Hematopoietic multipotent progenitor cell treated with erythropoietin and hydrocortisone succinate and interleukin-3 and kit ligand, for 15 days (in vitro differentiated cells): ENCODE data around the gene LINC00237.

Source experiments
- DNase-seq: peaks from one replicate; pipeline ENCODE4 v3.0.0-alpha.2; 2015; ENCODE audit warnings: low spot score

Gene LINC00237

GRCh38 chr20:21096321-21097043 lies 9.7 kb downstream of the LINC00237 start:
- no peak for DNase-seq

DNA sequence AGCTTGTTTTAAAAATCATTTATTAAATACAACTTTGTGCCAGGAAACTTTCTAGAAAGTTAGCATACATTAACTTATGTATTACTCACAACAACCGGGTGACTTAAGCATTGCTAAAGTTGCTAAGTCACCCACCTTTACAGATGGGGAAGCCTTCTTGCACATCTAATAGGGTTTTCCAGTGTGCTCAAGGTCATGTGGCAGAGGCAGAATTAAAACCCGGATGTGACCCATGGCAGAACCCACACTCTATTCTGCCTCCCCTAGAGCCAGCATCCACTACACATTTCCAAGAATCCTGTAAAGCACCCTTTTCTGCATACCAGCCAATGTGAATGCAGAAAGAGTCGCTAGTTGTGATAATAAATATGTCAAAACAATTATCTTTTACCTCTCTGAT lies 13.4 kb downstream of the LINC00237 start:
- DNase-seq, result no peak

DNA sequence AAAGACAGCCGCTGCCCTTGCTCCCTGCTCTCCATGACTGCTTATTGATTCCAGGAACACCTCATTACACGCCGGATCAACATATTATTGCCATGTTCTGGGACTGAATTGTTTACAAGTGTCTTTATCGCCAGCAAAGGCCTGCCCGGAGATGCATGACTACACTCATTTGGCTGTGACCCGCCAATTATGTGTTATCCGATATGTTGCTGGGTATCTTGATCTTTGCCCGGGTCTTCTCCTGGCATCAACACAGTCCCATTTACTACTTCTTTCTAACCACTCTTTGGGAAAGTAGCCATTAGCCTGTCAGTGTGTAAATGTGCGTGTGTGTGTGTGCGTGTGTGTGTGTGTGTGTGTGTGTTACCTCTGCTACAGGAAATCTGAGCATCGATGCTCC lies 15.4 kb downstream of the LINC00237 start:
- DNase-seq, result no peak

GRCh38 chr20:21090111-21090618 lies 16.0 kb downstream of the LINC00237 start:
- DNase-seq, result no peak

DNA sequence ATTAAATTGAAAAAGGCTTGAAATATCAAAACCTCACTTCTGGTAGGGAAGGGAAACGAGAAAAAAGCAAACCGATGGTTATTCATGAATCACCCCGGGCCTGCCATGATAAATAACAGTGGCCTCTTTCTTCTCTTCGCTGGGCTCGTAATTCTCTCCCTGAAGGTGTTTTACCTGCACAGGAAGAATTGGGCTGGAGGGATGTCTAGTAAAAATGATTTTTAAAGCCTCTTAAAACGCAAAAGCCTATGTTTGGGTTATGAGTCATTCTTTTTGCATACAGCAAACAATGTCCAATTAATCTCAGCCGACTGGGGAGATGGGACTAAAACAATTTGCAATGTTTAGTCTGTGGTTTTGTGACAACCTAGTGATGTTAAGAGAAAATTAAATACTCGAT lies 16.8 kb downstream of the LINC00237 start:
- no peak for DNase-seq

GRCh38 chr20:21087862-21088540 lies 18.2 kb downstream of the LINC00237 start:
- DNase-seq, result no peak

- no peak for DNase-seq
Measured at GRCh38 chr20:21083825-21084325, 22.3 kb downstream of the LINC00237 start.

- DNase-seq, result no peak
Measured at GRCh38 chr20:21082584-21082983, 23.6 kb downstream of the LINC00237 start.

DNA sequence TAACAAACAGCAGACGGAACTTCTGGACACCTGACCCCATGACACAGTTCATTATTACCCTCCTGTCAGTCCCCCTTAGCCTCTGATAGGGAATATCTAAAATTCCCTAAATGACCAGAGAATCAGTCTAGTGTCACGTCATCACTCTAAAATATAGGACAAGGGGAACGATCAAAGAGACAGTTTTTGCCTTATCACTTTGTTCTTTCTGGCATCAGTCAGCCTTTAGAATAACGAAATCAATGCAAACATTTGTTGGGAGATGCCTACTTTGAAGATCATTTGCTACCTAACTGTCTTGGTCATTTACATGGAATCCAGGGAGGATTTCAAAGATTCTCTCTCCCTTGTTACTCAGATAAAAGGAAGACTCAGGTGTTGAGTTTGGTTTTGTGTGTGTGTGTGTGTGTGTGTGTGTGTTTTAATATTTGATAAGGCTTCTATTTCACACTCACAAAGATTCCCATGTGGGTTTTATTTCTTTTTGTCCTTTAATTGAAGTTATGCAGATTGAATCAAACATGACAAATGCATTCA lies 28.3 kb downstream of the LINC00237 start:
- no peak for DNase-seq

DNA sequence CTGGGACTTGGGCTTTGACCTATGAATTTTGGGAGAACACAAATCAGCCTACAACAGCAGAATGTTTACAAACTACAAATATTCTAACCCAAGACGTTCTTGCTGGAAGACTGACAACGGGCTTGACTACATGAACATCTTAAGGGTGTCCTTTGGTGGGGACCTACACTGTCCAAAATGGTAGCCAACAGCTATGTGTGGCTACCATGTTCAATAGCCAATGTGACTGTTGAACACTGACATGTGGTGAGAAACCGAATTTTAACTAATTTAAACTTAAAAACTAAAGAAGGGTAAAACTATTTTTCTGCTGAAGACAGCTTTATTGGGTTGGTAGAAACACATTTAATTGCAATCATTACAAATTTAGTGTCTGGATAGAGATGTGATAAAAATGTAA lies 30.1 kb downstream of the LINC00237 start:
- DNase-seq, result no peak

DNA sequence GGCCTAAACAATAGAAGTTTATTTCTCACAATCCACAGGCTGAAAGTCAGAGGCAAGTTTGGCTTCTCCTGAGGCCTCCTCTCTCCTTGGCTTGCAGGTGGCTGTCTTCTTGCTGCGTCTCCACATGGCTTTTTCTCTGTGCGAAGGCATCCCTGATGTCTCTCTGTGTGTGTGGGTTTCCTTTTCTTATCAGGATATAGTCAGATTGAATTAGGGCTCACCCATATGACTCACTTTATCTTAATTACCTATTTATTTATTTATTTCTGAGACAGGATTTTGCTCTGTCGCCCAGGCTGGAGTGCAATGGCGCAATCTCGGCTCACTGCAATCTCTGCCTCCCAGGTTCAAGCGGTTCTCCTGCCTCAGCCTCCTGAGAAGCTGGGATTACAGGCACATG lies 30.7 kb downstream of the LINC00237 start:
- DNase-seq, result no peak

GRCh38 chr20:21074605-21075336 lies 31.4 kb downstream of the LINC00237 start:
- no peak for DNase-seq

DNA sequence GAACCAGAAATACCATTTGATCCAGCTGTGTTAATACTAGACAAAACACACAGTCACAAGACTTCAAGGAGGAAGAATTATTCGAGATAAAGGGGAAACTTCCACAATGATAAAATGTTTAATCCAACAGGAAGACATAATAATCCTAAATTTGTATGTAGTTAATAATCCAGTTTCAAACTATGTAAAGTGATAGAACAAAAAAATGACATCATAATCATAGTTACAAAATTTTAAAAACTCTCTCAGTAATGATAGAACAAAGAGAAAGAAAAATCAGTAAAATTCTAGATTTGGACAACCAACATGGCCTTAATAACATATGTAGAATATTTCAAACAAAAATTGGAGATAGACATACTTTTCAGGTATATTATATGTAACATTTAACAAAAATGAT lies 38.9 kb downstream of the LINC00237 start:
- no peak for DNase-seq

DNA sequence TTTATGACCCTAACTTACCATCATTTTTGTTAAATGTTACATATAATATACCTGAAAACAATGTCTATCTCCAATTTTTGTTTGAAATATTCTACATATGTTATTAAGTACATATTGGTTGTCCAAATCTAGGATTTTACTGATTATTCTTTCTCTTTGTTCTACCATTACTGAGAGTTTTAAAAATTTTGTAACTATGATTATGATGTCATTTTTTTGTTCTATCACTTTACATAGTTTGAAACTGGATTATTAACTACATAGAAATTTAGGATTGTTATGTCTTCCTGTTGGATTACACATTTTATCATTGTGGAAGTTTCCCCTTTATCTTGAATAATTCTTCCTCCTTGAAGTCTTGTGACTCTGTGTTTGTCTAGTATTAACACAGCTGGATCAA lies 41.2 kb downstream of the LINC00237 start:
- DNase-seq, result no peak

DNA sequence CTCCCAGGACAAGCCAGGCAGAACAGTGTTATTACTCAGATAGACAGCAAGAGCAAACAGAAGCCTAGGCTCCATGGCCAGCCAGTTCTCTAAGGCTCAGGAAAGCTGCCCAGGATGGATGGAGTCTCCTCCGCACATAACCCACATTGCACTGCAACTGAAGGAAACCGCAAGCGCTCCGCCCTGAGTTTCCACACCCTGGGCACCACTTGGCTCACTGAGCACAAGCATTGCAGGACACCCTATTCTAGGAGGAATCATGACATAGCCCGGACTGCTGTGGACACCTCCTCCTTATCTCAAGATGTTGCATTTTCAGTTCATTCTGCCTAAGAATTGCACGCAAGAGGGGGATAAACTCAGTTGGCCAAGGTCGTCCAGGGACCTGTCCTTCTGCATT lies 42.9 kb downstream of the LINC00237 start:
- DNase-seq, result no peak

DNA sequence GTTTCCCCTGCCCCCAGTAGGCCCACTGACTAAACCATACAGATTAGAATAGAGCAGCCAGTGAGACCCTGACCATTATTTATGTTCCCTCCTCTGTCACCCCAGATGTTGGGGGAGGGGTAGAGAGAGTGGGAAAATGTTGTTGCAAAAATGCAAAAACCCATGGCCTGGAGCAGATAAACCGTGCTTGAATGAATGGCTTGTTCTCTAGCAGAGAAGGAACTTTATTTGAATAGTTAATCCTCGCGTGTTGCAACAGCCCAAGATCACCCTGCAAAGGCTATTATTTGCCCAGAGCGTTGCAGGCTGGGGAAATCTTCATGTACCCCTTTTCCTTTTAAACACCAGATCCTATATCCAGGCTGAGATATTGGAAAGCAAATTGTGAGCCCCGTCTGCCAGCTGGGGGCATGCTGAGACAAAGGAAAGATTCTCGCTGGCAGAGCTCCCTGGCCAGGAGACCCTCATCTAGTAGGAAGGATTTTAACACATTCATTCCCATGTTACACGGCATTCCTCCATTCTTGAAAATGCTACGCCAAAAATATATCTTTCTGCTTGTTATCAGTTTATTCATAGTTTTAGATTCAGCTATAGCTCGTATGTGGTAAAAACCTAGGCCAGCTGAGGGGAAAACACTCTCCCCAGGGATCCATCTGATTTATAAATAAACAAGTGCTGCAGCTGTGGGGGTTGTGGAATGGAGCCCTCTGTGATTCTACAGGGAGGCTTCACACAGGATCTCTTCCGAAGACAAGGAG lies 53.0 kb downstream of the LINC00237 start:
- DNase-seq, result no peak

GRCh38 chr20:21052686-21053001 lies 53.5 kb downstream of the LINC00237 start:
- no peak for DNase-seq

DNA sequence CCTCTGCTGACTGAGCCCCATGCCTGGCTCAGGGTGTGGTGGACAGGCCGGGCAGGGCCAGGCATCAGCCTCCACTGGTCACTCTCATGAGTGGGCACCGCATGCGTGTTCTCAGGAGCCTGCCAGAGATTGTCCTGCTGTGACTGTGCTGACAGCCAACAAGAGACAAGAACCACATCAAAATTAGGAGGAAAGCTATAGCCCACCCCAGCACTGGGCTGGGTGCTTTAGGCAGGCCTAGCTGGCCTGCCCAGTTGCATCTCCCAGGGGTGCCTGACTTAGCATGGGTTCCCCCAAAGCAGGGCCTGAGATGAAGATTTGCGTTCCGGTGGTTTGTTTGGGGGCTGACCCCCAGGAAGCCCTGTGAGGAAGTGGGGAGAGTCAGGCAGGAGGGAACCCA lies 53.9 kb downstream of the LINC00237 start:
- DNase-seq, result no peak

- DNase-seq, result no peak
Measured at GRCh38 chr20:21050710-21051109, 55.4 kb downstream of the LINC00237 start.

- DNase-seq, result no peak
Measured at GRCh38 chr20:21049305-21049828, 56.8 kb downstream of the LINC00237 start.

DNA sequence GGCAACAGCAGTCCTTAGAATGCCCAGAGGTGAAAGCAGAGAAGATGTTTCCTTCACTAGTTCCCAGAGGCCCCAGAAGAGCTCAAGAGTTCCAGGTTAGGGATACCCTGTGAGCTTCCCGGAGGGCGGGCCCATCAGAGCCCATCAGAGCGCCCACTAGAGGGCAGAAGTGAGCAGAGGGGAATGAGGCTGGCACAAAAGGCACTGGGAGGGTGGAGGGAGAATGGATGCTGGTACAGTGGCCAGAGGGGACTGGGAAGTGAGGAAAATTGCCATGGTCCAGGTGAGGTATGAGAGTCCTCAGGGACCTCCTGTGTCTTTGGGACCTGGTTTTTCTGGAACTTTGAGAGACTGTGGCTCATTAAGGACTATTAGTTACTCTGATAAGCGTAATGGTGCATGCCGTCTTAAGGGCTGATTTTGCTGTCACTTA lies 57.3 kb downstream of the LINC00237 start:
- DNase-seq, result peak; percentile 55

DNA sequence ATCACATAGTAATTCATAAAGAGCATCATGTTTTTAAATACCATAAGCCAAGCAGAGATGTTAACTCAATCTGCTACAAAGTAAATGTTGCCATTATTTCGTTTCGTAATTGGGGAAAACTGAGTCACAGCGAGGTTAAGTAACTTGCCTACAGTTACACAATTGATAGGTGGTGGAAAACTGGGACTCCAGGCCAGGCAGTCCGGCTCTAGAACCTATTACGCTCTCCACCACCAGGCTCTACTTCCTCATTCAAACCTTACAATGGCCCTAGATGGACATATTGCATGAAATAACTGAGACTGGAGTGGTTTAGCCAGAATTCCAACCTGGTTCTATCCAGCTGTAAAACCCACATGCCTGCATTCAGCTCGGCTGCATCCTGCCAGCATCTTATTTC lies 58.2 kb downstream of the LINC00237 start:
- no peak for DNase-seq
